NCI-H1417 treated with DMSO at 0.1 percent for 48 hours (cell line): ENCODE measurements around the gene PROSER3.
A peak's percentile ranks its signal among the peaks of the same experiment; 100 is the strongest.

Experiments used
- DNase-seq: peaks from one replicate; lab custom pipeline; 2025; lab: John Stamatoyannopoulos, UW

PROSER3 gene

GRCh38 chr19:35739275-35740107, 18.5 kb upstream of the PROSER3 start:
- DNase-seq, result no peak

DNA sequence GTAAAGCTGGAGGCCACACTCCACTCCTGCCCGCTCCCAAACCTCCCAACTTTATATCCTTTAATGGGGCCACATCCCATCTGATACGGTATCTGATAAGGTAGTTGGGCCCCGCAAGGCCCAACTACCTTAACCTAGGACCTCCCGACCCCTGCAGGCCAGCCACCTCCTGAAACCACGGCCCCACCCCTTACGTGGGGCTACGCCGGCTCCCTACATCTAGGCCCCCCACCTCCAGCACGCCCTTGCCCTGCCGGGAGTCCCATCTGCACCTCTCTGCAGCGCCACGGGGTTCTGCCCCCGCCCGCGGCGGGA, 17.9 kb upstream of the PROSER3 start:
- no peak for DNase-seq

- peak; percentile 88 for DNase-seq
Measured at GRCh38 chr19:35740423-35741202, 17.4 kb upstream of the PROSER3 start.

GRCh38 chr19:35741203-35741515, 16.8 kb upstream of the PROSER3 start:
- no peak for DNase-seq

GRCh38 chr19:35742121-35742724, 15.8 kb upstream of the PROSER3 start, which contains the start of gene IGFLR1:
IGFLR1 (minus strand) TSS chr19:35742452; CDS start chr19:35741180, 1,272 bp downstream.
- DNase-seq, result no peak

- no peak for DNase-seq
Measured at GRCh38 chr19:35743640-35744429, 14.1 kb upstream of the PROSER3 start.

GRCh38 chr19:35744430-35745327, 13.3 kb upstream of the PROSER3 start:
- DNase-seq, result peak; percentile 76

DNA sequence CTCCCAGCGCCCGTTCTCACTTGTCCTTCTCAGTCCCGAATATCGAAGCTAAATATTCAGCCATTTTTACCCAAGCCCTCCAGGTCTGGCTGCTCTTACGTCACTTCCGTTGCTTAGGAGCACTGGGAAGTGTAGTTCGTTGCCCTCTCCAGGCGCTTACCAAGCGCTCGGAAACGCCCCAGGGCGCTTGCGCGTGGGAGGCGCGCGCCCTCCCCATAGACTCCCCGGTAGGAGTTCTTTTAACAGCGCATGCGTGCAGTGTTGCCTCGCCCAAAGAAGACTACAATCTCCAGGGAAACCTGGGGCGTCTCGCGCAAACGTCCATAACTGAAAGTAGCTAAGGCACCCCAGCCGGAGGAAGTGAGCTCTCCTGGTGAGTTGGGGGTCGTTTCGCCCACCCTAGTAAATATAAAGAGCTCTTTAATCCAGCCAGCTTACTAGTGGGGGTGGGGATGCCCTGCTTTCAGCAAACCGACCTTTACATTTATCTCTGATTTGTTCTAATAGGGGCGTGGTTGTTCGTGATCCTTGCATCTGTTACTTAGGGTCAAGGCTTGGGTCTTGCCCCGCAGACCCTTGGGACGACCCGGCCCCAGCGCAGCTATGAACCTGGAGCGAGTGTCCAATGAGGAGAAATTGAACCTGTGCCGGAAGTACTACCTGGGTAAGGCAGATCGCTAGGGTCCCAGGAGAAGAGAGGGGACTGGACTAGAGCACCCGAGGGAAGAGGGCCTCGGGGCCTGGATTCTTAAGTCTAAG, 12.5 kb upstream of the PROSER3 start, which contains the start of the genes PSENEN and U2AF1L4:
TSS of gene PSENEN (plus strand) at position 324 of the 759 bp plus-strand sequence. CDS start at position 604, 280 bp downstream.
TSS of gene U2AF1L4 (minus strand) at position 91 of the 759 bp plus-strand sequence. CDS start at position 64, 27 bp downstream.
- peak; percentile 78 for DNase-seq

- no peak for DNase-seq
Measured at GRCh38 chr19:35746087-35746462, 11.9 kb upstream of the PROSER3 start.

DNA sequence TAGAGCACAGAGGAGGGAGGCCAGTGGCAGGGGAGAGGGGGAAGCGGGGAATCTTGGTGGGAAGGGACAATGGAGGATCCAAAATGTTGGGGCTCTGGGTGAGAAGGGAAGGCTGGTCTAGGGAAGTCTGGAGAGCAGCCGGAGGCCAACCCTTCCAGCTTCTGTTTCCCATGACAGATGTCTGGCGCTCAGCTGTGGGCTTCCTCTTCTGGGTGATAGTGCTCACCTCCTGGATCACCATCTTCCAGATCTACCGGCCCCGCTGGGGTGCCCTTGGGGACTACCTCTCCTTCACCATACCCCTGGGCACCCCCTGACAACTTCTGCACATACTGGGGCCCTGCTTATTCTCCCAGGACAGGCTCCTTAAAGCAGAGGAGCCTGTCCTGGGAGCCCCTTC, 11.4 kb upstream of the PROSER3 start:
- DNase-seq, result no peak

DNA sequence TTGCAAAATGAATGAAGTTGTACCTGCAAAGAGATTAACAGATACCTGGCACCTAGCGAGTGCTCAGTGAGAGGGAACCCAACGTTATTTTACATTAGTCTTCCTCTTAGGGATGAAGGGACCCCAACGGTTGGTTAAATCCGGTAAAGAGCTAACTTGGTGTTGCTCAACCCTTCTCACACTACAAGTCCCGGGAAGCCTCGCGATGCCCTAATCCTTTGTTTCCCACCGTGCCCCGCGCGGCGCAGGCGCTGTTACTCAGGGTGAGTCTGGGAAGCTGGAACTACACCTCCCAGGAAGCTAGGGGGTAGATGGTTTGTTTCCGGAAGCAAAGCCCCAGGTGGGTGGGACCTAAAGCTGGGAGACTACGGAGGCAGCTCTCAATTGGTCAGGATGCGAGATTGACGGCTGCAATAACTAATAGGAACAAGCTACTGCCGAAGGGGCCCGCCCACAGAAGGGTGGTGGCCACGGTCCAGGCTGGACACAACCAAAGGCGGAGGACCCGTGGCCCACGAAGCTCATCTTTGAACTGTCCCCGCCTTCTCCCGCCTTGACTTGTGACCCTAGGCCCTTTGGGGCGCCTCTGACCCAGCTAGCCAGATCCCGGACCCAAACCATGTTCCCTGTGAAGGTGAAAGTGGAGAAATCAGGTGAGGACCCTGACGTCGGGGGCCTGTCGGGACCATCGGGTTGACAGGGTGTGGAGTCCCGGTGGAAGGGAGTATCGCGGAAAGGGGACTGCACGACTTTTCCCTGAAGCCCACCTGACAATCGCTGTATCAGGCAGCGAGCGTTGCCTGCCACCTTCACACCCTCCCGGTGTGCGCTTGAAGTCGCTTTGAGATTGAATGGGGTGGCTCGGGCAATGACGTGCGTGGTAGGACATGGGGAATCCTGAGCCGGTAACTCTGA, 9.6 kb upstream of the PROSER3 start, which contains the start of gene LIN37:
TSS of gene LIN37 (plus strand) at position 471 of the 915 bp plus-strand sequence. CDS start at position 620, 149 bp downstream.
- peak; percentile 93 for DNase-seq

DNA sequence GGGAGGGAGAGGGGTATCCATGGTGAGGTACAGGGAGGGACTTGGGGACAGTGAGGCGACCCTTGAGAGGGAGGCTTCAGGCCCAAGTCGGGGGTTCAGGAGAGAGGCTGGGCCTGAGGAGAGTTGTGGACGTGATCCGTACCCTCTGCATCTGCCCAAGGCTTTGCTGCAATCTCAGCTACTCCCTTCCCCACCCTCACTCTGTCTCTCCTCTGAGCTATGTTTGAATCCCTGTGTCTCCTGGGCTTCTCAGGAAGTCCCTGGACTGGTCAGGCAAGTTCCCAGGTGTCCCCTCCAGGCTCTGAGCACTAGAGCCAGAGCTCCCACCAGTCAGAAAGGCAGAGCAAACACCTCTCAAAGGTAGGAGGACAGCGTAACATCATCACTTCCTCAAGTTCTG, 7.8 kb upstream of the PROSER3 start:
- DNase-seq, result no peak

GRCh38 chr19:35751839-35752745, 5.9 kb upstream of the PROSER3 start:
- DNase-seq, result no peak

GRCh38 chr19:35752746-35753350, 5.1 kb upstream of the PROSER3 start:
- DNase-seq, result no peak

GRCh38 chr19:35753634-35754369, 4.2 kb upstream of the PROSER3 start:
- DNase-seq, result no peak

- DNase-seq, result no peak
Measured at GRCh38 chr19:35754370-35755130, 3.4 kb upstream of the PROSER3 start.
